Calu3 (cell line): ENCODE measurements around the gene SLC4A1. TPM values are rescaled to one million over a fixed set of nuclear protein-coding genes. Genes with fewer than 3 reads are reported as not detected.

Experiments used
- BruUV-seq: library from RNA; stranded (reverse); fragments of 400-500 nt; replicated peaks from 2 replicates; lab custom pipeline; 2021; lab: Mats Ljungman, UMichigan
- CTCF ChIA-PET: fragments of 300-600 bp; sonication (Branson Sonifier 250); formaldehyde crosslinking; loops from one replicate; lab custom pipeline; 2022; ENCODE audit warnings: antibody characterized with exemption; lab: Charles Lee
- DNase-seq: peaks from one replicate; pipeline ENCODE4 v3.0.0; 2022
- H3K27ac Mint-ChIP-seq: one replicate; pipeline ENCODE4 v1.8.0; 2022; ENCODE audit warnings: mixed read lengths; ENCODE audit not compliant: unreplicated experiment
- H3K27me3 Mint-ChIP-seq: one replicate; pipeline ENCODE4 v1.8.0; 2022; ENCODE audit warnings: mixed read lengths; ENCODE audit not compliant: unreplicated experiment
- H3K36me3 Mint-ChIP-seq: one replicate; pipeline ENCODE4 v1.8.0; 2022; ENCODE audit warnings: mild to moderate bottlenecking, moderate library complexity, mixed read lengths; ENCODE audit not compliant: insufficient read depth, unreplicated experiment
- H3K4me1 Mint-ChIP-seq: one replicate; pipeline ENCODE4 v1.8.0; 2022; ENCODE audit warnings: mild to moderate bottlenecking, low read depth, mixed read lengths; ENCODE audit not compliant: unreplicated experiment
- H3K4me3 Mint-ChIP-seq: one replicate; pipeline ENCODE4 v1.8.0; 2022; ENCODE audit warnings: mild to moderate bottlenecking, low read depth, moderate library complexity, mixed read lengths; ENCODE audit not compliant: unreplicated experiment
- H3K9me3 Mint-ChIP-seq: one replicate; pipeline ENCODE4 v1.8.0; 2022; ENCODE audit warnings: low read depth, mixed read lengths; ENCODE audit not compliant: unreplicated experiment
- intact Hi-C: fragments of 100-400 bp; cut with micrococcal nuclease; formaldehyde crosslinking; loops from one replicate; pipeline ENCODE4 v1.10.0; 2022; ENCODE audit not compliant: unreplicated experiment
- total RNA-seq: library from RNA; stranded (reverse); gene quantifications from 2 replicates; pipeline ENCODE4 v1.2.3, GENCODE V29; 2022
- TF ChIP-seq, protein P1 (sequence below): fragments of 200-600 bp; IDR thresholded peaks from one replicate; pipeline ENCODE4 v1.8.0; 2022; ENCODE audit warnings: antibody characterized with exemption; ENCODE audit not compliant: unreplicated experiment

SLC4A1 gene
- total RNA-seq, 1 experiment from 2014 or later = not detected

DNA sequence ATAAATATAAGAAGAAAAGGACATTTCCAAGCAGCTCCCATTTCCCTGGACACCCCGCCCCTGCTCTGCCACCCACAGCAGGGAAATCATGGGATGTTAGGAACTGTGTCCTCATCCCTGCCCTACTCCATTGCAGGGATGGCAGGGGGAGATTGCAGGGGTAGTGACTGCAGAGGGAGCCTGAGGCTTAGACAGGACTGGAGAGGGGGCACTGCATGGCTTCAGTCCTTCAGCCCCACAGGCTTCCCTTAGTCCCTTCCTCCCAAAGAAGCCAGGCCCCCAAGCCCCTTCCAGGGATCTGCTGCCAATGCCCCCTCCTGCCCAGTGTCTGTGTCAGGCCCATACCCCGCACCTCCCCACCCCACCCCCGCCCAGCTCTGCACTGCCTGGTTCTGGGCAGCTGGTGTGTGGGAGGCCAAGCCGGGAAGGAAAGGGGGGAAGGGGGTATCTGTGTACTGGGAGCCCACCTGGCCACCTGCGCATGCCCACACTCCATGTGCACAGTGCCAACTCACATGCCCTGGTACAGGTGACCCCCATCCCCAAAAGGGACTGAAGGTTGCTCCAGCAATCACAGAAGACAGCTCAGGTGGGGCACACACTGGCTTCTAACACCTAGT is 43.7 kb upstream of the SLC4A1 start:
- intact Hi-C loops = no loop called here
- peaks cover 91% of the 10 kb centered on the region for H3K27me3 Mint-ChIP-seq
- no peak overlapping the region for H3K27ac Mint-ChIP-seq
- CTCF ChIA-PET = interaction anchor here (0.6 to 1.3 kb wide), 3 partner anchors 10 to 90 kb away, joined by 3 to 4 read pairs (median 4); no protein-coding TSS in a partner anchor
- H3K4me1 Mint-ChIP-seq = peaks cover 11% of the 10 kb centered on the region
- no TSS peak for BruUV-seq
- no peak for DNase-seq
- H3K4me3 Mint-ChIP-seq = no peak overlapping the region
- no peaks in the 10 kb centered on the region for H3K9me3 Mint-ChIP-seq
- H3K36me3 Mint-ChIP-seq = peaks cover 20% of the 10 kb centered on the region
- TF ChIP-seq, protein P1, sequence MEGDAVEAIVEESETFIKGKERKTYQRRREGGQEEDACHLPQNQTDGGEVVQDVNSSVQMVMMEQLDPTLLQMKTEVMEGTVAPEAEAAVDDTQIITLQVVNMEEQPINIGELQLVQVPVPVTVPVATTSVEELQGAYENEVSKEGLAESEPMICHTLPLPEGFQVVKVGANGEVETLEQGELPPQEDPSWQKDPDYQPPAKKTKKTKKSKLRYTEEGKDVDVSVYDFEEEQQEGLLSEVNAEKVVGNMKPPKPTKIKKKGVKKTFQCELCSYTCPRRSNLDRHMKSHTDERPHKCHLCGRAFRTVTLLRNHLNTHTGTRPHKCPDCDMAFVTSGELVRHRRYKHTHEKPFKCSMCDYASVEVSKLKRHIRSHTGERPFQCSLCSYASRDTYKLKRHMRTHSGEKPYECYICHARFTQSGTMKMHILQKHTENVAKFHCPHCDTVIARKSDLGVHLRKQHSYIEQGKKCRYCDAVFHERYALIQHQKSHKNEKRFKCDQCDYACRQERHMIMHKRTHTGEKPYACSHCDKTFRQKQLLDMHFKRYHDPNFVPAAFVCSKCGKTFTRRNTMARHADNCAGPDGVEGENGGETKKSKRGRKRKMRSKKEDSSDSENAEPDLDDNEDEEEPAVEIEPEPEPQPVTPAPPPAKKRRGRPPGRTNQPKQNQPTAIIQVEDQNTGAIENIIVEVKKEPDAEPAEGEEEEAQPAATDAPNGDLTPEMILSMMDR = no peak

DNA sequence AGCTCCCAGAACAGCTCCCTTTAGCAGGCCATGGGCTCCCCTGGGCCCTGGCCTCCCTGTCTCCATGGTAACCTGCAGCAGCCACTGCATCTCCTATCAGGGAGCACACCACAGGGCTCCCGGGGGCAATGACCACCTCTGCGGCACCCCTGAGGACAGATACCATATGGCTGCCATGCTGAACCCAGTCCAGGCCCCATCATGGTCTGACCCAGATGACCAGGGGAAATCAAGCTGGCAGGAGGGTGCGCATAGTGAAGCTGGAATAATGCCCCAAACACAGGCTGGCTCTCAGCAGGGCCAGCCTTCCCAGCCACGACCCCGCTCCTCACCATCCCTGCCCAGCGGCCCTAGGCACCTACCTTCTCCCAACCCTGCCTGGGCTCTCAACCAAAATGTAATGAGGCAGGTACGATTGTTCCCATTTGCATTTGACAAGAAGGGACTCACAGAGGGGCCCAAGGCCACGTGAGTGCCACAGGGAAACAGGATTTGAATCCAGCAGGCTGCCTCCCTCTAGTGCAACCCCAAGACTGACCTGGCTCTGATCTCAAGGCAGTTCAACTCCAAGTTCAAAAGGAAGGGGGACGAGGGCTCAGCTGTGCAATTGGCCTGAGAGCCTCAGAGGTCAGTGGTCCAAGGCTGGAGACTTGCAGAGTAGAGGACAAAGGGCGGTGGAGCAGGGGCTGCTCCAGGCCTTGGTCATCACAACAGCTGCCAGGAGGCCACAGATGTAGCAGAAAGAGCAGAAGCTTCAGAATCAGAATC is 42.9 kb upstream of the SLC4A1 start:
- H3K27me3 Mint-ChIP-seq = peaks cover 91% of the 10 kb centered on the region
- H3K4me1 Mint-ChIP-seq = peaks cover 11% of the 10 kb centered on the region
- no peak for DNase-seq
- no peak overlapping the region for H3K4me3 Mint-ChIP-seq
- H3K36me3 Mint-ChIP-seq = peaks cover 20% of the 10 kb centered on the region
- intact Hi-C loops = no loop called here
- TF ChIP-seq, protein P1 = no peak
- H3K27ac Mint-ChIP-seq = no peak overlapping the region
- CTCF ChIA-PET = interaction anchor here (0.6 to 1.3 kb wide), 5 partner anchors 9 to 1473 kb away, joined by 3 to 5 read pairs (median 3); partner anchors contain the start of gene CRHR1
- BruUV-seq = no TSS peak
- no peaks in the 10 kb centered on the region for H3K9me3 Mint-ChIP-seq

DNA sequence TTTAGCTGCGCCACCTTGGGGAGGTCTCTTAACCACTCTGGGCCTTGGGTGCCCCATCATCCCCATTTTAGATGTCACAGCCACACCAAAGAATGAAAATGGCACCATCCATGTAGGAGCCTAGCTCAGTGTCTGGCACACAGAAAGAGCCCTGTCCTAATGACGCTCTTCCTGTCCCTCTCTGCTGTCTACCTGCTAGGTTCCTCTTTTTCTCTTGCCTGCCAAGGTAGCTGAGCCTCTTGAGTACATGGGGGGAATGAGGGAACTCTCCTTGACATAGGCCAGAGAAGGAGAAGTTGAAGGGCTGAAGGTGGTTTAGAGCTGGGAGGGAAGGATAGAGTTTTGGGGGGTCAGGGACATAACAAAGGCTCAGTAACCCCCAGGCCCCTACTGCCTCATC is 42.3 kb upstream of the SLC4A1 start:
- DNase-seq = no peak
- peaks cover 15% of the 10 kb centered on the region for H3K36me3 Mint-ChIP-seq
- no peaks in the 10 kb centered on the region for H3K9me3 Mint-ChIP-seq
- peaks cover 91% of the 10 kb centered on the region for H3K27me3 Mint-ChIP-seq
- no peak overlapping the region for H3K4me3 Mint-ChIP-seq
- intact Hi-C loops = no loop called here
- peaks cover 11% of the 10 kb centered on the region for H3K4me1 Mint-ChIP-seq
- H3K27ac Mint-ChIP-seq = no peak overlapping the region
- TF ChIP-seq, protein P1 = no peak
- BruUV-seq = no TSS peak
- CTCF ChIA-PET = interaction anchor here (0.6 to 1.1 kb wide), 4 partner anchors 13 to 1474 kb away, joined by 3 to 5 read pairs (median 4); partner anchors contain the start of gene CRHR1

DNA sequence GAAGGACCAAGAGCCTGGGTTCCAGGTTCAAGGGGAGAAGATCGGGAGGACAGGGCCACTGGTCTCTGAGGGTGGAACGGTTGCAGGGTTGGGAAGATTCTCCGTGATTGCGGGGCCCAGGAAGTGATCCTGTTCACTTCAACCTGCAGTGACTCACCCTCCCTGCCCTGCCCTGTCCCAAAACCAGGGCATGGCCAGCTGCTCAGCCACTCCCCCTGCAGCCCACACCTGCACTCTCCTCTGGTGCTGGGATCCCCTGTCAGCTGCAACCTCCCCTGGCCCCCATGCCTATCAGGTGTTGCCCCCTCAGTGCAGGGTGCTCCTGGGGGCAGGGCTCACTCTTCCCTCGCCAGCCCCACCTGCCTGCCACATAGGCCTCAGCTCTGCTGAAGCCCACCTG is 41.5 kb upstream of the SLC4A1 start:
- no peak overlapping the region for H3K4me3 Mint-ChIP-seq
- H3K27me3 Mint-ChIP-seq = peaks cover 90% of the 10 kb centered on the region
- intact Hi-C loops = no loop called here
- no peaks in the 10 kb centered on the region for H3K9me3 Mint-ChIP-seq
- TF ChIP-seq, protein P1 = peak; percentile 31
- peaks cover 11% of the 10 kb centered on the region for H3K4me1 Mint-ChIP-seq
- no peak overlapping the region for H3K27ac Mint-ChIP-seq
- BruUV-seq = no TSS peak
- H3K36me3 Mint-ChIP-seq = peaks cover 15% of the 10 kb centered on the region
- peak; percentile 61 for DNase-seq
- CTCF ChIA-PET = interaction anchor here (0.6 to 1.8 kb wide), 4 partner anchors 14 to 91 kb away, joined by 3 to 5 read pairs (median 4); no protein-coding TSS in a partner anchor
